Mesodermal cell (in vitro differentiated cells): ENCODE data around the gene TPSB2.
A peak's percentile ranks its signal among the peaks of the same experiment; 100 is the strongest.
"Not testable (repeated sequence)": the region's sequence is repeated elsewhere in the genome, so short reads cannot be mapped to it uniquely, and the experiment has no call there.

Source experiments
- H3K27ac ChIP-seq: 2 replicates; pipeline ENCODE4 v1.7.0; 2013; ENCODE audit warnings: mild to moderate bottlenecking, low read depth, low read length, moderate library complexity; ENCODE audit not compliant: severe bottlenecking
- H3K36me3 ChIP-seq: 2 replicates; pipeline ENCODE4 v1.7.1; 2013; ENCODE audit warnings: mild to moderate bottlenecking, low read length, moderate library complexity; ENCODE audit not compliant: control insufficient read depth, insufficient read depth
- H3K4me1 ChIP-seq: one replicate; pipeline ENCODE4 v1.7.1; 2013; ENCODE audit warnings: mild to moderate bottlenecking, low read length; ENCODE audit not compliant: insufficient read depth, control insufficient read depth, poor library complexity, severe bottlenecking
- H3K4me3 ChIP-seq: 2 replicates; pipeline ENCODE4 v1.7.0; 2013; ENCODE audit warnings: low read length, control low read depth, mild to moderate bottlenecking; ENCODE audit not compliant: insufficient read depth, poor library complexity, severe bottlenecking; ENCODE audit errors: extremely low read depth
- H3K9me3 ChIP-seq: 2 replicates; pipeline ENCODE4 v1.7.1; 2013; ENCODE audit warnings: mild to moderate bottlenecking, low read length, moderate library complexity; ENCODE audit not compliant: control insufficient read depth
- WGBS, 2 experiments: methylation state at CpG; one replicate each; pipeline ENCODE4 v1.1.5; 2013; ENCODE audit warnings: missing lambda C conversion rate in 2 of 2; ENCODE audit not compliant: insufficient coverage in 2 of 2; 5-methylcytosine and 5-hydroxymethylcytosine counted together

TPSB2 gene

DNA sequence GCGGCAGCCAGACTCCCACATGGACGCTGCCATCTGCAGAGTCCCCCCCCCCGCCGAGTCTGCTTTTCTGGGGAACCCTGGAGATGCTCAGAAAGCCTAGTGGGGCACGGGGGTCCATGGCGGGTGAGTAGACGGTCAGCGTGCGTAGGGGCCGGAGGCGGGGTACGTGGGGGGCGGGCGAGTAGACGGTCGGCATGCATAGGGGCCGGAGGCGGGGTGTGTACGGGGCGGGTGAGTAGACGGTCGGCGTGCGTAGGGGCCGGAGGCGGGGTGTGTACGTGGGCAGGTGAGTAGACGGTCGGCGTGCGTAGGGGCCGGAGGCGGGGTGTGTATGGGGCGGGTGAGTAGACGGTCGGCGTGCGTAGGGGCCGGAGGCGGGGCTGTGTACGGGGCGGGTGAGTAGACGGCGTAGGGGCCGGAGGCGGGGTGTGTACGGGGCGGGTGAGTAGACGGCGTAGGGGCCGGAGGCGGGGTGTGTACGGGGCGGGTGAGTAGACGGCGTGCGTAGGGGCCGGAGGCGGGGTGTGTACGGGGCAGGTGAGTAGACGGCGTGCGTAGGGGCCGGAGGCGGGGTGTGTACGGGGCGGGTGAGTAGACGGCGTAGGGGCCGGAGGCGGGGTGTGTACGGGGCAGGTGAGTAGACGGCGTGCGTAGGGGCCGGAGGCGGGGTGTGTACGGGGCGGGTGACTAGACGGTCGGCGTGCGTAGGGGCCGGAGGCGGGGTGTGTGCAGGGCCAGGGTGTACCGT, 44.4 kb downstream of the TPSB2 start:
- H3K36me3 ChIP-seq, H3K9me3 ChIP-seq, H3K27ac ChIP-seq, H3K4me3 ChIP-seq: not testable (repeated sequence)
- peaks cover 11% of the 10 kb centered on the region for H3K4me1 ChIP-seq
- WGBS, 2 experiments, result 93% methylated on average over 9 to 55 of the region's 86 CpGs

DNA sequence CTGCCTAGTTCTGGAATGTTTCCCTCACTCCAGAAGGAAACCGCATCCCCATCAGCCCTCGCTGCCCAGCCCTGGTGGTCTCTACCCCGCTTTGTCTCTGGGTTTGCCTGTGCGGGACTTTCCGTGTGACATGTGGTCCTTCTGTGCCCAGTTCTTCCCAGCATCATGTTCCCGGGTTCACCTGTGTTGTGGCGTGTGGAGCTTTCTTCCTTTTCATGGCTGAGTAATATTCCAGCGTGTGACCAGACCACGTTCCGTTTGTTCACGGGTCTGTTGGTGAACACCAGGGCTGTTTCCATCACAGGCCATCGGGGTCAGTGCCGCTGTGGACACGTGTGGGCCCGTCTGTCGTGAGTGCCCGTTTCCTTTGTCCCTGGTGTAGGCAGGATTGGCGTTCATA, 45.0 kb downstream of the TPSB2 start:
- no peak overlapping the region for H3K4me3 ChIP-seq

GRCh38 chr16:1184156-1184868, 45.7 kb downstream of the TPSB2 start:
- 89 to 94% methylated on average over 25 to 26 of the region's 26 CpGs for WGBS, 2 experiments
- Histone ChIP-seq H3K27ac (no peak overlapping the region), H3K4me1 (peaks cover 11% of the 10 kb centered on the region)

More for the DNA sequence above, 45.0 kb downstream of the TPSB2 start:
- H3K36me3 ChIP-seq, result no peaks in the 10 kb centered on the region
- H3K27ac ChIP-seq, result no peak overlapping the region
- no peaks in the 10 kb centered on the region for H3K9me3 ChIP-seq
- H3K4me1 ChIP-seq, result peaks cover 11% of the 10 kb centered on the region
- WGBS, 2 experiments, result 96 to 98% methylated on average over 18 of the region's 18 CpGs

DNA sequence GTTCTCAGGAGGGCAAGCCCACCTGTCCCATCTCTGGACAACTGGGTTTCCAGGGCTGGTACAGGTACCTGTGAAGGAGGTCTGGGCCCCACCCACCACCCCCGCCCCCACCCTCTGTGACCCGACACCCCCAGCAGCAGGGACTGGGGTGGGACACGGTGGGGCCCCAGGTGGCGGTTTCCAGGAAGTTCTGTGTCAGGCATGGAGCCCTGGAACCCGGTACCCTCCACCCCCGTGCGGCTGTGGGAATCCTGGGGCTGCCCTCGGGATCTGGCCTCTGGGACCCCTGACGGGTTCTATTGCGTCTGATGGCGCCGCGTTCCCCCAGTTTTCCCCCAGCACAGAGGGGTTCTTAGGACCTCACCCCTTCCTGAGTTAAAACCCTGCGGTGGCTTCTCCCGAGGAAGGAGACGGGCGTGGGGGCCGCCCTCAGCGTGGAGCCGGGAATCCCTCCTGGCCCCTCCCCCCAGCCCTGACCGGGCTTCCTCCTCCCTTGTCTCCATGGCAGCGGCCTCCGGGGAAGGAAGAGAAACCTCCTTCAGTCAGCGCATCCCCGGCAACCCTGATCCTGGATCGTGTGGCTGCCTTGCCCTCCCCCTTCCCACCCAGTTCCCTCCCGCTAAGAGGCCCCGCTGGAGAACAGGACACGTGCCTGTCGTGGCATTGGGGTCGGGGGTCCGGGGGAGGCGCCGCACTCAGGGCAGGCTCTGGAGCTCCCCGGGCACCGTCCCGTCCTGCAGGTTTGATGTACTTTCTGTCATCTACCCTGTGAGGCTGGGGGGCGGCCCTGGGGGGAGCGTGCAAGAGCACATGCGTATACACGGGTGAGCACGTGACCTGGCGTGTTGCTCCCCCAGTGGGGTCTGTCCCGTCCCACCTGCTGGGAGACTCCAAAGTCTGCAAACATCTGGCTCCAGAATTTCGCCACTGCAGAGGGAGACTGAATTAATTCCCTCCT, 46.8 kb downstream of the TPSB2 start:
- 60 to 61% methylated on average over 36 to 38 of the region's 45 CpGs for WGBS, 2 experiments
- no peaks in the 10 kb centered on the region for H3K9me3 ChIP-seq
- no peaks in the 10 kb centered on the region for H3K36me3 ChIP-seq
- H3K4me1 ChIP-seq, result peaks cover 11% of the 10 kb centered on the region
- no peak overlapping the region for H3K4me3 ChIP-seq
- H3K27ac ChIP-seq, result peak overlapping the region; percentile 41

More at GRCh38 chr16:1184156-1184868, 45.7 kb downstream of the TPSB2 start:
- H3K9me3 ChIP-seq, result no peaks in the 10 kb centered on the region
- H3K36me3 ChIP-seq, result no peaks in the 10 kb centered on the region
- H3K4me3 ChIP-seq, result no peak overlapping the region

DNA sequence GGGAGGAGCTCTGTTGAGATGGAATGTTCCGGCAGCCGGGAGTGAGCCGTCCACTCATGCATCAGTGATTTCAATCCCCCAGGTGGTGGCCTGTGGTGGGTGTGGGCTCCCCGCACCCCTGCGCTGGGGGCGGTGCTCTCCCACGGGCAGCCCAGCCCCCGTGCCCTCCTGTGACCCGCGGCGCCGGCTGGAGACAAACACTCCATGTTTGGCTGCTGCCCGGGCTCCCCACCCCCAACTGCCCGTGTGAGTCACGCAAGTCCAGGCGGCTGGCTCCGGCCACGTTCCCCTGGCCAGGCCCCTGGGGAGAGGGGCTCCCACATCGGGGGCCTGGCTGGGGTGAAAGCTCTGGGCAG, 47.7 kb downstream of the TPSB2 start:
- H3K27ac ChIP-seq, result peak overlapping the region; percentile 41
- 25 to 45% methylated on average over 6 to 19 of the region's 19 CpGs for WGBS, 2 experiments
- H3K36me3 ChIP-seq, result no peaks in the 10 kb centered on the region
- no peak overlapping the region for H3K4me3 ChIP-seq
- peaks cover 11% of the 10 kb centered on the region for H3K4me1 ChIP-seq
- H3K9me3 ChIP-seq, result no peaks in the 10 kb centered on the region

DNA sequence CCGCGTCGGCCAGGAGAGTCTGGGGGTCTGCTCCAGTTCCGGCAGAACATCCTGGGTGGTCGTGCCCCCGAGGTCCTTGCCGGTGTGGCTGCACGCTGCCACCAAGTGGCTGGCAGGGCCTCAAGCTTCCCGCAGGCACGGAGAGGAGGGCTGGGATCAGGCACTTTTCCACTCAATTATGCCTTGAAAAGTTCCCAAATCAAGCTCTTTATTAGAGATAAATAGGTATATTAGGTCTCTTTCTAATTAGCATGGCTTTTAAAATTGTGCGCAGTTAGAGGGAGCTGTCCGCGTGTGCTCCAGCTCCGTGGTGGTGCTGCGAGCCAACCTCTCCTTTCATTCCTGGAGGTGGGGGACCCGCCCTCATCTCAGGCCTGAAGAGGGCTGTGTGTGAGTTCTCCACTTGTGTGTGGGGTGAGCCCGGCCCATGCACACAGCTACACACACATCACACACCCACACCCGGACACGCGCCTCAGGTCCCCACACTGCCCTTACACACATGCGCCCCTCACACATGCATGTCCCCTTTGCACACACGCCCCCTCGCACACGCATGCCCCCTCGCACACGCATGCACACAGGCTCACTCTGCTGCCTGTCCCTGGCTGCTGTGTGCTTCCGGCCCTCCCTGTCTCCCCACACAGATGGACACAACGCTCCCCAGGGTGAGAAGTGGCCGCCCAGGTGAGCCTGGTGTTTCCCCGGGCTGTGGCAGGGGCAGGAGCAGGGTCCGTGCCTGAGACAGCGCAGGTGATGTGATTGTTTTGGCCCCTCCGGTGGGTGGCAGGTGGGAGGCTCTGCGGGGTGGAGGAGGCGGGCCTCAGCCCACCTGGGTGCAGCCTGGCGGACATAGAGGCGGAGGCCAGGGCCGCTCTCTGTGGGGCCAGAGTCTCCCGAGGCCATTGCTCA, 48.3 kb downstream of the TPSB2 start:
- peaks cover 11% of the 10 kb centered on the region for H3K4me1 ChIP-seq
- WGBS, 2 experiments, result 73 to 81% methylated on average over 16 to 35 of the region's 39 CpGs
- H3K4me3 ChIP-seq, result no peak overlapping the region

GRCh38 chr16:1180549-1181403, 49.2 kb downstream of the TPSB2 start:
- Histone ChIP-seq H3K4me1 (peaks cover 11% of the 10 kb centered on the region), H3K27ac (no peak overlapping the region), H3K4me3 (no peak overlapping the region), H3K9me3 (no peaks in the 10 kb centered on the region), H3K36me3 (no peaks in the 10 kb centered on the region)
- 84 to 88% methylated on average over 31 to 34 of the region's 38 CpGs for WGBS, 2 experiments

More for the DNA sequence above, 48.3 kb downstream of the TPSB2 start:
- H3K36me3 ChIP-seq, result no peaks in the 10 kb centered on the region
- no peaks in the 10 kb centered on the region for H3K9me3 ChIP-seq
- peak overlapping the region; percentile 8 for H3K27ac ChIP-seq
